MM.1S (cell line): Measurements from ENCODE around the gene TOMM40.

Experiments used
- DNase-seq: peaks from one replicate; pipeline ENCODE4 v3.0.0-alpha.2; 2015
- H2AFZ ChIP-seq: fragments of 300-600 bp; sonication (generic); 2 replicates; pipeline ENCODE4 v1.6.0; 2016; ENCODE audit warnings: antibody characterized with exemption, low read length
- H3F3A ChIP-seq: fragments of 300-600 bp; sonication (generic); 2 replicates; pipeline ENCODE4 v1.6.1; 2016; ENCODE audit warnings: mild to moderate bottlenecking, antibody characterized with exemption, low read length, moderate library complexity, mixed read lengths; ENCODE audit not compliant: insufficient read depth
- H3K27ac ChIP-seq: fragments of 300-600 bp; sonication (generic); 2 replicates; pipeline ENCODE4 v1.5.1; 2016; ENCODE audit warnings: mild to moderate bottlenecking, low read length
- H3K27me3 ChIP-seq: fragments of 300-600 bp; sonication (generic); replicated peaks from 2 replicates; pipeline ENCODE4 v1.6.0; 2016; ENCODE audit warnings: low read length; ENCODE audit not compliant: insufficient read depth
- H3K36me3 ChIP-seq: fragments of 300-600 bp; sonication (generic); replicated peaks from 2 replicates; pipeline ENCODE4 v1.6.1; 2016; ENCODE audit warnings: mild to moderate bottlenecking, low read length, mixed read lengths; ENCODE audit not compliant: insufficient read depth
- H3K4me1 ChIP-seq: fragments of 300-600 bp; sonication (generic); 2 replicates; pipeline ENCODE4 v1.6.1; 2016; ENCODE audit warnings: low read length, mixed read lengths
- H3K4me2 ChIP-seq: fragments of 300-600 bp; sonication (generic); 2 replicates; pipeline ENCODE4 v1.6.0; 2016; ENCODE audit warnings: low read depth, low read length
- H3K4me3 ChIP-seq: fragments of 300-600 bp; sonication (generic); 2 replicates; pipeline ENCODE4 v1.5.1; 2016; ENCODE audit warnings: low read length, mixed read lengths
- H3K79me2 ChIP-seq: fragments of 300-600 bp; sonication (generic); 2 replicates; pipeline ENCODE4 v1.6.1; 2016; ENCODE audit warnings: mixed run types, low read length, mixed read lengths
- H3K9ac ChIP-seq: fragments of 300-600 bp; sonication (generic); 2 replicates; pipeline ENCODE4 v1.6.1; 2016; ENCODE audit warnings: low read length, mixed read lengths
- H3K9me2 ChIP-seq: fragments of 300-600 bp; sonication (generic); replicated peaks from 2 replicates; pipeline ENCODE4 v1.6.1; 2016; ENCODE audit warnings: mild to moderate bottlenecking, low read length, mixed read lengths; ENCODE audit not compliant: insufficient read depth
- H3K9me3 ChIP-seq: fragments of 300-600 bp; sonication (generic); replicated peaks from 2 replicates; pipeline ENCODE4 v1.6.1; 2016; ENCODE audit warnings: mild to moderate bottlenecking, low read length, mixed read lengths; ENCODE audit not compliant: insufficient read depth
- H4K20me1 ChIP-seq: fragments of 300-600 bp; sonication (generic); 2 replicates; pipeline ENCODE4 v1.6.1; 2016; ENCODE audit warnings: mild to moderate bottlenecking, low read length, moderate library complexity, mixed read lengths; ENCODE audit not compliant: insufficient read depth
- CTCF ChIP-seq: fragments of 300-600 bp; sonication (generic); IDR thresholded peaks from 2 replicates; pipeline ENCODE4 v1.5.1; 2016; ENCODE audit warnings: antibody characterized with exemption, low read length, mixed read lengths
- EZH2 ChIP-seq: fragments of 300-600 bp; sonication (generic); optimal IDR thresholded peaks from 2 replicates; pipeline ENCODE3; 2017; ENCODE audit warnings: low read depth, mild to moderate bottlenecking, antibody characterized with exemption, low read length, mixed read lengths
- EZH2phosphoT487 ChIP-seq: fragments of 300-600 bp; sonication (generic); IDR thresholded peaks from 2 replicates; pipeline ENCODE4 v1.6.1; 2018; ENCODE audit warnings: antibody characterized with exemption, low read length

Gene TOMM40

GRCh38 chr19:44876930-44877535 lies 14.0 kb upstream of the TOMM40 start:
- Histone ChIP-seq H3K79me2 (no peaks in the 10 kb centered on the region), H3K4me2 (no peak overlapping the region), H3K4me1 (no peaks in the 10 kb centered on the region), H3K9ac (no peak overlapping the region), H4K20me1 (no peaks in the 10 kb centered on the region), H3F3A (no peaks in the 10 kb centered on the region), H3K4me3 (no peak overlapping the region), H3K27me3 (peaks cover 95% of the 10 kb centered on the region), H2AFZ (no peak overlapping the region), H3K9me2 (no peaks in the 10 kb centered on the region), H3K9me3 (no peaks in the 10 kb centered on the region), H3K27ac (no peak overlapping the region), H3K36me3 (no peaks in the 10 kb centered on the region)
- no peak for TF ChIP-seq EZH2phosphoT487
- no peak for TF ChIP-seq EZH2
- no peak for TF ChIP-seq CTCF
- no peak for DNase-seq

- Histone ChIP-seq H3F3A (no peaks in the 10 kb centered on the region), H4K20me1 (no peaks in the 10 kb centered on the region), H2AFZ (no peak overlapping the region), H3K9ac (no peak overlapping the region), H3K4me2 (no peak overlapping the region), H3K36me3 (no peaks in the 10 kb centered on the region), H3K4me1 (no peaks in the 10 kb centered on the region), H3K4me3 (no peak overlapping the region), H3K27ac (no peak overlapping the region), H3K9me3 (no peaks in the 10 kb centered on the region), H3K27me3 (peaks cover 97% of the 10 kb centered on the region), H3K79me2 (no peaks in the 10 kb centered on the region), H3K9me2 (no peaks in the 10 kb centered on the region)
- no peak for DNase-seq
- TF ChIP-seq EZH2phosphoT487 (no peak), EZH2 (no peak), CTCF (no peak)
These were observed 12.8 kb upstream of the TOMM40 start for GRCh38 chr19:44878120-44878865.

GRCh38 chr19:44879309-44880065 lies 11.6 kb upstream of the TOMM40 start:
- TF ChIP-seq EZH2 (no peak), EZH2phosphoT487 (no peak), CTCF (no peak)
- H3K27ac ChIP-seq, result no peak overlapping the region

More at GRCh38 chr19:44879309-44880065, 11.6 kb upstream of the TOMM40 start:
- Histone ChIP-seq H3K4me1 (no peaks in the 10 kb centered on the region), H3K36me3 (no peaks in the 10 kb centered on the region), H2AFZ (no peak overlapping the region), H3K4me2 (no peak overlapping the region), H3K9me2 (no peaks in the 10 kb centered on the region), H3K9me3 (no peaks in the 10 kb centered on the region), H3K79me2 (no peaks in the 10 kb centered on the region), H3F3A (no peaks in the 10 kb centered on the region), H3K4me3 (no peak overlapping the region), H3K27me3 (peaks cover 97% of the 10 kb centered on the region), H3K9ac (no peak overlapping the region), H4K20me1 (no peaks in the 10 kb centered on the region)
- DNase-seq, result no peak
